GM23338 (cell line): ENCODE results near the gene UBTD1. TPM values are rescaled to one million over a fixed set of nuclear protein-coding genes. Genes with fewer than 3 reads are reported as not detected.

ENCODE experiments used
- ATAC-seq: fragments of 200-7000 bp; cut with Tn5 transposase; 3 replicates; pipeline ENCODE4 v1.9.1; 2020
- DNase-seq: peaks from one replicate; pipeline ENCODE4 v3.0.0-alpha.2; 2015; ENCODE audit warnings: low spot score
- H2AFZ ChIP-seq: fragments of 200-600 bp; sonication (generic); 2 replicates; pipeline ENCODE4 v1.8.0; 2016; ENCODE audit warnings: antibody characterized with exemption, mild to moderate bottlenecking, moderate library complexity
- H3F3A ChIP-seq: fragments of 200-600 bp; sonication (generic); replicated peaks from 2 replicates; pipeline ENCODE4 v1.8.0; 2017; ENCODE audit warnings: antibody characterized with exemption, mixed run types, low read depth
- H3K27ac ChIP-seq: fragments of 200-600 bp; sonication (generic); 2 replicates; pipeline ENCODE4 v1.6.1; 2016; ENCODE audit warnings: low read depth
- H3K27me3 ChIP-seq: fragments of 200-600 bp; sonication (generic); 2 replicates; pipeline ENCODE4 v1.8.0; 2016; ENCODE audit warnings: mild to moderate bottlenecking, mixed run types, moderate library complexity; ENCODE audit not compliant: insufficient read depth
- H3K36me3 ChIP-seq: fragments of 200-600 bp; sonication (generic); 2 replicates; pipeline ENCODE4 v1.8.0; 2016; ENCODE audit warnings: mild to moderate bottlenecking; ENCODE audit not compliant: insufficient read depth
- H3K4me1 ChIP-seq: fragments of 200-600 bp; sonication (generic); 2 replicates; pipeline ENCODE4 v1.8.0; 2016; ENCODE audit warnings: mild to moderate bottlenecking, moderate library complexity; ENCODE audit not compliant: insufficient read depth
- H3K4me2 ChIP-seq: fragments of 200-600 bp; sonication (generic); 2 replicates; pipeline ENCODE4 v1.7.1; 2017; ENCODE audit warnings: mixed run types
- H3K4me3 ChIP-seq: fragments of 200-600 bp; sonication (generic); 2 replicates; pipeline ENCODE4 v1.6.1; 2016; ENCODE audit warnings: mixed run types
- H3K79me2 ChIP-seq: fragments of 200-600 bp; sonication (generic); replicated peaks from 2 replicates; pipeline ENCODE4 v1.8.0; 2017; ENCODE audit warnings: mild to moderate bottlenecking; ENCODE audit not compliant: insufficient read depth
- H3K9me2 ChIP-seq: fragments of 200-600 bp; sonication (generic); 2 replicates; pipeline ENCODE4 v1.8.0; 2017; ENCODE audit not compliant: insufficient read depth
- H4K20me1 ChIP-seq: fragments of 200-600 bp; sonication (generic); replicated peaks from 2 replicates; pipeline ENCODE4 v1.8.0; 2017; ENCODE audit warnings: mild to moderate bottlenecking; ENCODE audit not compliant: insufficient read depth
- H3K27ac Mint-ChIP-seq: 2 replicates; pipeline ENCODE4 v1.8.0; 2020; ENCODE audit warnings: inconsistent platforms, mild to moderate bottlenecking, moderate library complexity, mixed read lengths
- H3K27me3 Mint-ChIP-seq: 3 replicates; pipeline ENCODE4 v1.8.0; 2022; ENCODE audit warnings: low read depth, mild to moderate bottlenecking, moderate library complexity, mixed read lengths, inconsistent platforms; ENCODE audit not compliant: insufficient read depth, poor library complexity
- H3K36me3 Mint-ChIP-seq: 3 replicates; pipeline ENCODE4 v1.8.0; 2021; ENCODE audit warnings: low read depth, mild to moderate bottlenecking, inconsistent platforms, moderate library complexity, mixed read lengths
- H3K4me1 Mint-ChIP-seq: 3 replicates; pipeline ENCODE4 v1.8.0; 2020; ENCODE audit warnings: mild to moderate bottlenecking, inconsistent platforms, mixed read lengths
- H3K4me3 Mint-ChIP-seq: 3 replicates; pipeline ENCODE4 v1.8.0; 2021; ENCODE audit warnings: moderate library complexity, mild to moderate bottlenecking, inconsistent platforms, mixed read lengths
- H3K9me3 Mint-ChIP-seq: 3 replicates; pipeline ENCODE4 v1.8.0; 2020; ENCODE audit warnings: moderate library complexity, mild to moderate bottlenecking, inconsistent platforms, mixed read lengths
- CREB1 ChIP-seq: fragments of 250-450 bp; sonication (Bioruptor Pico); IDR thresholded peaks from 2 replicates; pipeline ENCODE4 v1.5.0; 2020; ENCODE audit warnings: low read depth, mild to moderate bottlenecking, moderate library complexity
- EZH2 ChIP-seq: fragments of 200-600 bp; sonication (generic); IDR thresholded peaks from one replicate; pipeline ENCODE4 v1.8.0; 2017; ENCODE audit warnings: antibody characterized with exemption, mild to moderate bottlenecking, low read depth; ENCODE audit not compliant: unreplicated experiment
- EZH2phosphoT487 ChIP-seq: fragments of 200-600 bp; sonication (generic); IDR thresholded peaks from one replicate; pipeline ENCODE4 v1.8.1; 2018; ENCODE audit warnings: antibody characterized with exemption; ENCODE audit not compliant: unreplicated experiment
- JUNB ChIP-seq: IDR thresholded peaks from one replicate; pipeline ENCODE4 v1.6.1; 2016; ENCODE audit warnings: antibody characterized with exemption; ENCODE audit not compliant: unreplicated experiment
- NANOG ChIP-seq: IDR thresholded peaks from 2 replicates; pipeline ENCODE4 v1.6.1; 2016; ENCODE audit warnings: antibody characterized with exemption, borderline replicate concordance
- POLR2AphosphoS5 ChIP-seq: IDR thresholded peaks from 2 replicates; pipeline ENCODE4 v1.6.1; 2016; ENCODE audit warnings: antibody characterized with exemption, low read depth
- REST ChIP-seq: IDR thresholded peaks from one replicate; pipeline ENCODE4 v1.6.1; 2018; ENCODE audit warnings: antibody characterized with exemption; ENCODE audit not compliant: unreplicated experiment
- STAT1 ChIP-seq: IDR thresholded peaks from one replicate; pipeline ENCODE4 v1.6.1; 2016; ENCODE audit warnings: antibody characterized with exemption; ENCODE audit not compliant: unreplicated experiment
- ZNF114 ChIP-seq: fragments of 250-450 bp; sonication (Bioruptor Pico); IDR thresholded peaks from 2 replicates; pipeline ENCODE4 v1.5.0; 2020; ENCODE audit warnings: mild to moderate bottlenecking, moderate library complexity
- ZNF331 ChIP-seq: fragments of 250-450 bp; sonication (Bioruptor Pico); IDR thresholded peaks from 2 replicates; pipeline ENCODE4 v1.5.0; 2020; ENCODE audit warnings: low read depth, mild to moderate bottlenecking, moderate library complexity
- polyA plus RNA-seq: library from polyadenylated mRNA; unstranded; fragments of >200 nt; fragmentation: Nextera tagmentation; extraction: Ambion mirVana; gene quantifications from 2 replicates; pipeline ENCODE4 v1.2.1, GENCODE V29; 2016
- total RNA-seq: library from RNA; depleted of rRNA; stranded (reverse); fragments of >200 nt; shearing (Covaris generic); gene quantifications from 2 replicates; pipeline ENCODE4 v1.2.3, GENCODE V29; 2014
- TF ChIP-seq, protein P1 (sequence below): IDR thresholded peaks from 2 replicates; pipeline ENCODE4 v1.6.1; 2016; ENCODE audit warnings: antibody characterized with exemption
- TF ChIP-seq, protein P2 (sequence below), 2 experiments: fragments of 200-600 bp in 1 of 2; sonication (generic) in 1 of 2; conservative IDR thresholded peaks; 2 replicates each; pipeline versions ENCODE4 v1.5.1 to v1.6.1; 2016 to 2017; ENCODE audit warnings: antibody characterized with exemption in 2 of 2, low read depth in 2 of 2, mild to moderate bottlenecking in 2 of 2, moderate library complexity in 1 of 2

Gene UBTD1
- total and polyA plus RNA-seq, 2 experiments from 2014 or later, result 17.3 to 29.0 TPM

- Histone ChIP-seq H3K79me2 (peaks cover 77% of the 10 kb centered on the region), H3K4me2 (peak overlapping the region; percentile 61), H3K27ac (peak overlapping the region; percentile 1; the same call in 1 of the 2 replicates), H3K4me3 (peak overlapping the region; percentile 20), H3K36me3 (no peaks in the 10 kb centered on the region), H2AFZ (no peak overlapping the region), H3F3A (peaks cover 12% of the 10 kb centered on the region; the same call in 1 of the 2 replicates), H3K9me2 (no peaks in the 10 kb centered on the region), H4K20me1 (peaks cover 62% of the 10 kb centered on the region), H3K27me3 (peaks cover 5% of the 10 kb centered on the region), H3K4me1 (peaks cover 59% of the 10 kb centered on the region)
- H3K9me3 Mint-ChIP-seq, result no peaks in the 10 kb centered on the region
- peak overlapping the region; percentile 76 for H3K27ac Mint-ChIP-seq
- H3K27me3 Mint-ChIP-seq, result peaks cover 8% of the 10 kb centered on the region
- DNase-seq (peak; percentile 73), ATAC-seq (no peak)
- H3K4me1 Mint-ChIP-seq, result peaks cover 48% of the 10 kb centered on the region
- no peak for TF ChIP-seq EZH2
- TF ChIP-seq STAT1, result no peak
- no peak for TF ChIP-seq ZNF114 (CRISPR knock-in tag)
- TF ChIP-seq CREB1 (CRISPR knock-in tag), result no peak
- no peak for TF ChIP-seq NANOG
- no peak for TF ChIP-seq REST
- TF ChIP-seq, protein P1, sequence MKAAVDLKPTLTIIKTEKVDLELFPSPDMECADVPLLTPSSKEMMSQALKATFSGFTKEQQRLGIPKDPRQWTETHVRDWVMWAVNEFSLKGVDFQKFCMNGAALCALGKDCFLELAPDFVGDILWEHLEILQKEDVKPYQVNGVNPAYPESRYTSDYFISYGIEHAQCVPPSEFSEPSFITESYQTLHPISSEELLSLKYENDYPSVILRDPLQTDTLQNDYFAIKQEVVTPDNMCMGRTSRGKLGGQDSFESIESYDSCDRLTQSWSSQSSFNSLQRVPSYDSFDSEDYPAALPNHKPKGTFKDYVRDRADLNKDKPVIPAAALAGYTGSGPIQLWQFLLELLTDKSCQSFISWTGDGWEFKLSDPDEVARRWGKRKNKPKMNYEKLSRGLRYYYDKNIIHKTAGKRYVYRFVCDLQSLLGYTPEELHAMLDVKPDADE, result no peak
- TF ChIP-seq POLR2AphosphoS5, result no peak
- TF ChIP-seq, protein P2, sequence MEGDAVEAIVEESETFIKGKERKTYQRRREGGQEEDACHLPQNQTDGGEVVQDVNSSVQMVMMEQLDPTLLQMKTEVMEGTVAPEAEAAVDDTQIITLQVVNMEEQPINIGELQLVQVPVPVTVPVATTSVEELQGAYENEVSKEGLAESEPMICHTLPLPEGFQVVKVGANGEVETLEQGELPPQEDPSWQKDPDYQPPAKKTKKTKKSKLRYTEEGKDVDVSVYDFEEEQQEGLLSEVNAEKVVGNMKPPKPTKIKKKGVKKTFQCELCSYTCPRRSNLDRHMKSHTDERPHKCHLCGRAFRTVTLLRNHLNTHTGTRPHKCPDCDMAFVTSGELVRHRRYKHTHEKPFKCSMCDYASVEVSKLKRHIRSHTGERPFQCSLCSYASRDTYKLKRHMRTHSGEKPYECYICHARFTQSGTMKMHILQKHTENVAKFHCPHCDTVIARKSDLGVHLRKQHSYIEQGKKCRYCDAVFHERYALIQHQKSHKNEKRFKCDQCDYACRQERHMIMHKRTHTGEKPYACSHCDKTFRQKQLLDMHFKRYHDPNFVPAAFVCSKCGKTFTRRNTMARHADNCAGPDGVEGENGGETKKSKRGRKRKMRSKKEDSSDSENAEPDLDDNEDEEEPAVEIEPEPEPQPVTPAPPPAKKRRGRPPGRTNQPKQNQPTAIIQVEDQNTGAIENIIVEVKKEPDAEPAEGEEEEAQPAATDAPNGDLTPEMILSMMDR (conservative IDR thresholded peaks at IDR 0.05; ENCODE audit: low read depth in 2 of 2), result no peak
- no peak for TF ChIP-seq ZNF331
- TF ChIP-seq EZH2phosphoT487, result no peak
- TF ChIP-seq JUNB, result no peak
- H3K36me3 Mint-ChIP-seq, result no peaks in the 10 kb centered on the region; the same call in 1 of the 3 replicates
- H3K4me3 Mint-ChIP-seq, result peak overlapping the region; percentile 83
Measured at GRCh38 chr10:97494863-97495506, 3.7 kb upstream of the UBTD1 start.
